Cardiac fibroblast (primary cell): ENCODE measurements around the gene CYTH1.

Experiments used
- DNase-seq, 2 donors: peaks; one replicate each; pipeline versions ENCODE4 v3.0.0 to v3.0.0-alpha.2; 2010; ENCODE audit warnings: low read depth in 2 of 2
- H3K4me3 ChIP-seq, 2 donors: replicated peaks in 1 of 2; 1 replicate in 1 of 2; 2 replicates in 1 of 2; pipeline ENCODE4 v1.5.1; 2011; ENCODE audit warnings: low read depth in 2 of 2, low read length in 2 of 2, mild to moderate bottlenecking in 2 of 2, moderate library complexity in 1 of 2
- TF ChIP-seq, protein P1 (sequence below): IDR thresholded peaks from one replicate; pipeline ENCODE4 v1.5.1; 2011; ENCODE audit warnings: low read depth, mild to moderate bottlenecking, low read length, inconsistent platforms

Gene CYTH1

DNA sequence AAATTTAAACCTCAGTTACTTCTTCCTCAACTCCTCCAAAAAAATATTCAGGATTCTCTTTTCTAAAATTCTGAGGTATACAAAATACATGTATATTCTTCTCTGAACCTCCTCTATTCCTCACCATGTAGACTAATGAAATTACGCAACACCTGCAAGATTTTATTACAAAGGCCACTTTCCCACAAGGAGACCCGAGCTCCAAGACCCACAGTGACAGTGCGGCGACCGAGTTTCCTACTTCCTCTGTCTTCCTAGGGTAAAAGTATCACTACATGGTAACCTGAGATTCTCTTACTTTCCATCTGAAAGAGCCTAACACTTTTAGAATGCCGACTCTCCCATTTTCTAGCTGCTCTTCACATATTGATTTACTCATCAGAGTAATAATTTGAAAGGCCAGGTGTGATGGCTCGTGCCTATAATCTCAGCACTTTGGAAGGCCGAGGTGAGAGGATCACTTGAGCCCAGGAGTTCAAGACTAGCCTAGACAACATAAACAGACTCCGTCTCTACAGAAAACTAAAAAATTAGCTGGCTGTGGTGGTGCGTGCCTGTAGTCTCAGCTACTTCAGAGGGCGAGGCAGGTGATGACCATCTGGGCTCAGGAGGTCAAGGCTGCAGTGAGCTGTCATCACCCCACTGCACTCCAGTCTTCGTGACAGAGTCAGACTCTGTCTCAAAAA lies 35.7 kb downstream of the CYTH1 start:
- DNase-seq: no peak
- TF ChIP-seq, protein P1, sequence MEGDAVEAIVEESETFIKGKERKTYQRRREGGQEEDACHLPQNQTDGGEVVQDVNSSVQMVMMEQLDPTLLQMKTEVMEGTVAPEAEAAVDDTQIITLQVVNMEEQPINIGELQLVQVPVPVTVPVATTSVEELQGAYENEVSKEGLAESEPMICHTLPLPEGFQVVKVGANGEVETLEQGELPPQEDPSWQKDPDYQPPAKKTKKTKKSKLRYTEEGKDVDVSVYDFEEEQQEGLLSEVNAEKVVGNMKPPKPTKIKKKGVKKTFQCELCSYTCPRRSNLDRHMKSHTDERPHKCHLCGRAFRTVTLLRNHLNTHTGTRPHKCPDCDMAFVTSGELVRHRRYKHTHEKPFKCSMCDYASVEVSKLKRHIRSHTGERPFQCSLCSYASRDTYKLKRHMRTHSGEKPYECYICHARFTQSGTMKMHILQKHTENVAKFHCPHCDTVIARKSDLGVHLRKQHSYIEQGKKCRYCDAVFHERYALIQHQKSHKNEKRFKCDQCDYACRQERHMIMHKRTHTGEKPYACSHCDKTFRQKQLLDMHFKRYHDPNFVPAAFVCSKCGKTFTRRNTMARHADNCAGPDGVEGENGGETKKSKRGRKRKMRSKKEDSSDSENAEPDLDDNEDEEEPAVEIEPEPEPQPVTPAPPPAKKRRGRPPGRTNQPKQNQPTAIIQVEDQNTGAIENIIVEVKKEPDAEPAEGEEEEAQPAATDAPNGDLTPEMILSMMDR: no peak
- no peak overlapping the region for H3K4me3 ChIP-seq

DNA sequence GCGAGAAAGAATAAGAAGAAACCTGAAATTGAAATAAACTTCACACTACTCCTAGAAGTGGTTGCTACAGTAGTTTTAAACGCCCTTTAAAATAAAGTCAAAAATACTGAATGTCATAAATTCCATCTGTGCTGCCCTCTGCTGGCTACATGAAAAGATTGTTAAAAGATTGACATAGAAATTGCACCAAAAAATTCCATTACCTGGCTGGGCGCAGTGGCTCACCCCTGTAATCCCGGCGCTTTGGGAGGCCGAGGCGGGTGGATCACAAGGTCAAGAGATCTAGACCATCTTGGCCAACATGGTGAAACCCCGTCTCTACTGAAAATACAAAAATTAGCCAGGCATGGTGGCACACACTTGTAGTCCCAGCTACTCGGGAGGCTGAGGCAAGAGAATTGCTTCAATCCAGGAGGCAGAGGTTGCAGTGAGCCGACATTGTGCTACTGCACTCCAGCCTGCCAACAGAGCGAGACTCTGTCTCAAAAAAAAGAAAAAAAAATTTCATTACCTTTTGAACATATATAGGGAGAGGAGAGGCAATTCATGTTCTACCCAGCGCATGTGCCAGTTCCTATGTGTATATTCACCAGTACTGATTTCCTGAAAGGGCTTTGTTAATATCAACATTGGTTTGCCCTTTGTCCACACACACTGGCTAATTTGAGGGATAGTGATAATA lies 36.5 kb downstream of the CYTH1 start:
- H3K4me3 ChIP-seq: no peak overlapping the region
- TF ChIP-seq, protein P1: peak; percentile 41
- DNase-seq: peak; percentile 64 to 66

DNA sequence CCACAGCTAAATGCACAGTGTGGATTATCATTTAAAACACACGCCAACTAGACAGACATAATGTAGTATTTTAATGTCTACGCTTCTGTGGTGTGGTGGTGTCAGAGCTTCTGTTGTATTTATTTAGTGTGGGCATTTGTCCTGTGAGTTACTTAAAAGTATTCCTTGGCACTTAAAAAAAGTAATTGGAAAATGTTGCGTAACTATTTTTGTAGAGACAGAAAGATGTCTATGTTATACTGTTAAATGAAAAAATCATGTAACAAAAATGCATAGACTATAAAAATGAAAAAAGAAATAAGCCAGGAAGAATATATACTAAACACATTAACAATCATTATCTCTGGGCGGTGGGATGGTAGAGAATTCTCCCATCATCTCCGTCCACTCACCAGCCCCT lies 39.2 kb downstream of the CYTH1 start:
- DNase-seq: no peak
- H3K4me3 ChIP-seq: no peak overlapping the region
- TF ChIP-seq, protein P1: no peak

DNA sequence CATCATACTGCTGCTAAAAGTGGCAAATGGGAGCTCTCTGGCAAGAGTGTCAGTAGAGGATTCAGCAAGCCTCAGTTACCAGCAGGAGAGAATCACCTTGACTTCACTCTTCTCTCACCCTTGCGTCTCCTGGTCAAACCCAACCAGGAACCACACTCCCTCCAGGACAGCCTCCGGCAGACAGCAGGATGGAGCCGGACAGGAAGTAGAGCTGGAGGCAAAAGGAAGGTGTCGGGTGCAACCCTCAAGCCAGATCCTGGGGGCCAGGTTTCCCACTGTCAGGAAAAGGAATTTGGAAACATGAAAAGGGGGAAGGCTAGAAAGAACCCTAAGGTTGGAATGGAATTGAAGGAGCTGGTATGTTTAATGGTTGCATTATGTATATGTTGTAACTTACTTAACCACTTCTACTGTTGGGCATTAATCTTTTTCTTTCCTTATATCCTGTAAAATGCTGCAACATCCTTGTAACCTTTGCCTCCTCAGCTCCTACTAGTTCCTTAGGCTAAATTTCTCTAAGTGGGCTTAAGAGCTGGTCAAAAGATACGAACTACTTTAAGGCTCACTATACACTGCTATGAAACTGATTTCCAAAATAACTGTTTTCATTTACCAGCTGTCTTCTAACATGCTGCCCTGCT lies 40.3 kb downstream of the CYTH1 start:
- no peak for DNase-seq
- no peak overlapping the region for H3K4me3 ChIP-seq
- TF ChIP-seq, protein P1: no peak

DNA sequence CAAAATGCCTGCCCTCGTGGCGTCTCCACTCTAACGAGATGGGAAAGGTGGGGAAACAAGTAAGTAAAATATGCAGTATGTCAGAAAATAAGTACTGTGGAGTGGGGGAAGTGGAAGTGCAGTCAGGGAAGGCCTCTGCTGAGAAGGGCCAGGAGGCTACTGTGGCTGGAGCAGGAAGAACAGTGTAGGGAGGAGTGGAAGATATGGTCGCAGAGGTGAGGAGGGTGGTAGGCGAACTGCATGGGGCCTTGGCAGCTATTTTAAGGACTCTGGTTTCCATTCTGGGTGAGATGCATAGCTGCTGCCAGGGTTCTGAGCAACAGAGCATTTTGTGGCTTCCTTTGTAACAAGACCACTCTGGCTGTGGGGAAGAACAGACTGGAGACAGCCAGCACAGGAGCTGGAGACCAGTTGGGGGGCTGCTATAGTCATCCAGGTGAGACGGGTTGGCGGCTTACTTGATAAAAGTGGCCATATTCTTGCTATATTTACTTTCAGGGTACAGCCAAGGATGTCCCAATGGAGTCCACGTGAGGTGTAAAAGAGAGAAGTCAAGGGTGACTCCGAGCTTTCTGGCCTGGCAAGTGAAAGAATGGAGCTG lies 42.6 kb downstream of the CYTH1 start:
- DNase-seq: no peak
- H3K4me3 ChIP-seq: no peak overlapping the region
- TF ChIP-seq, protein P1: no peak

DNA sequence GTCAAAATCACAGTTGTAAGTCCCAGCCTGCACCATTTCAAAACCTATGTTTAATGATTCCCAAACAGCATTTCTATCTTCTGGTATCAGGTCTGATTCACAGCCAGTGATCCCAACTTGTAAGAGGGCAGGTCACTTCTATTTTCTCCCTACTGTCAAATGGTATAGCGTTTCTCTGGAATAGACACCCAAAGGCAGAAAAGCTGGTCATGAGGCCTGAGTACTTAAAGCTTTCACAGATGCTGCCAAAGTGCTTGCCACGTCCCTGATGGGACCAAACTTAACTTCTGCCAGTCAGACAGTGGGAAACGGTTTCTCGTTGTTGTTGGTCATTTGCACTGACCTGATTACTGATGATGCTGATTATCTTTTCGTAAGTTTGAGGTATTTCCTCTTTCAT lies 43.4 kb downstream of the CYTH1 start:
- TF ChIP-seq, protein P1: no peak
- H3K4me3 ChIP-seq: no peak overlapping the region
- no peak for DNase-seq
